ENCODE measurements around the gene DYNC1I2. TPM values are rescaled to one million over a fixed set of nuclear protein-coding genes. Genes with fewer than 3 reads are reported as not detected.

DYNC1I2 gene
- total RNA-seq, 1 experiment from 2014 or later: 66.9 TPM

GRCh38 chr2:171793691-171794678 lies 106.7 kb downstream of the DYNC1I2 start:
- no peak for DNase-seq (ENCODE audit: low read depth, low spot score)
- in situ Hi-C loops (cut with HindIII; ENCODE audit: low pct_unique_long_range_greater_than_20kb, low sequenced_read_pairs): no loop called here

- in situ Hi-C loops (cut with HindIII; ENCODE audit: low pct_unique_long_range_greater_than_20kb, low sequenced_read_pairs): no loop called here
- DNase-seq (ENCODE audit: low read depth, low spot score): no peak
Measured at GRCh38 chr2:171794918-171795317, 107.6 kb downstream of the DYNC1I2 start.

Other genes starting within 250 kb of the DYNC1I2 start
- gene CYBRD1, start 165.0 kb upstream of the DYNC1I2 start, total RNA-seq (2014; rRNA removed; shearing (Covaris generic)): 40.3 and 45.6 TPM in 2 replicates
- gene SLC25A12, start 206.8 kb downstream of the DYNC1I2 start, total RNA-seq (2014; rRNA removed; shearing (Covaris generic)): 28.2 and 28.9 TPM in 2 replicates
- 46.4 and 54.0 TPM in 2 replicates for gene HAT1, start 235.0 kb downstream of the DYNC1I2 start, total RNA-seq (2014; rRNA removed; shearing (Covaris generic))